ENCODE measurements around the gene KRTAP12-3. TPM values are rescaled to one million over a fixed set of nuclear protein-coding genes. Genes with fewer than 3 reads are reported as not detected.

Gene KRTAP12-3
- polyA plus RNA-seq, 1 of the 3 experiments (the other 2 are of a cell fraction): not detected

DNA sequence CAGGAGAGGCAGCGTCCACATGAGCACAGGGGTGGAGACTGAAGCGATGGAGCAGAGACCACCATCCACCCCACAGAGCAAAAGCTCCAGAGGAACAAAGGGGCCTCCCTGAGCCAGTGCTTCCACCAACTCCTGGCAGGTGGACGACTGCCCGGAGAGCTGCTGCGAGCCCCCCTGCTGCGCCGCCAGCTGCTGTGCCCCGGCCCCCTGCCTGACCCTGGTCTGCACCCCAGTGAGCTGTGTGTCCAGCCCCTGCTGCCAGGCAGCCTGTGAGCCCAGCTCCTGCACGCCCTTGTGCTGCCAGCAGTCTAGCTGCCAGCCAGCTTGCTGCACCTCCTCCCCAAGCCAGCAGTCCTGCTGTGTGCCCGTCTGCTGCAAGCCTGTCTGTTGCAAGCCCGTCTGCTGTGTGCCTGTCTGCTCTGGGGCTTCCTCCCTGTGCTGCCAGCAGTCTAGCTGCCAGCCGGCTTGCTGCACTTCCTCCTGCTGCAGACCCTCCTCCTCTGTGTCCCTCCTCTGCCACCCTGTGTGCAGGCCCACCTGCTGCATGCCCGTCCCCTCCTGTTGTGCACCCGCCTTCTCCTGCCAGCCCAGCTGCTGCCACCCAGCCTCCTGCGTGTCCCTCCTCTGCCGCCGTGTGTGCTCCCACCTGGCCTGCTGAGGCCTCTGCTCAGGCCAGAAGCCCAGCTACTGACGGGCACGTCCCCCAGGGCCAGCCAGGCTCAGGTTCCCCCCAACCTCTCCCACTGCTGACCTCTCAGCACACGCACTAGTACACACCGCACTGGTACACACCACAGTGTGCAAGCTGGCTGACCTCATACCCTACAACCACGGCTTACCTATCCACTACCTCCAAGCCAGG, 44.6 kb downstream of the KRTAP12-3 start (continued):
- TF ChIP-seq, protein P1, sequence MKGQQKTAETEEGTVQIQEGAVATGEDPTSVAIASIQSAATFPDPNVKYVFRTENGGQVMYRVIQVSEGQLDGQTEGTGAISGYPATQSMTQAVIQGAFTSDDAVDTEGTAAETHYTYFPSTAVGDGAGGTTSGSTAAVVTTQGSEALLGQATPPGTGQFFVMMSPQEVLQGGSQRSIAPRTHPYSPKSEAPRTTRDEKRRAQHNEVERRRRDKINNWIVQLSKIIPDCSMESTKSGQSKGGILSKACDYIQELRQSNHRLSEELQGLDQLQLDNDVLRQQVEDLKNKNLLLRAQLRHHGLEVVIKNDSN (IDR thresholded peaks at IDR 0.05; ENCODE audit: borderline replicate concordance, low read depth): no peak

DNA sequence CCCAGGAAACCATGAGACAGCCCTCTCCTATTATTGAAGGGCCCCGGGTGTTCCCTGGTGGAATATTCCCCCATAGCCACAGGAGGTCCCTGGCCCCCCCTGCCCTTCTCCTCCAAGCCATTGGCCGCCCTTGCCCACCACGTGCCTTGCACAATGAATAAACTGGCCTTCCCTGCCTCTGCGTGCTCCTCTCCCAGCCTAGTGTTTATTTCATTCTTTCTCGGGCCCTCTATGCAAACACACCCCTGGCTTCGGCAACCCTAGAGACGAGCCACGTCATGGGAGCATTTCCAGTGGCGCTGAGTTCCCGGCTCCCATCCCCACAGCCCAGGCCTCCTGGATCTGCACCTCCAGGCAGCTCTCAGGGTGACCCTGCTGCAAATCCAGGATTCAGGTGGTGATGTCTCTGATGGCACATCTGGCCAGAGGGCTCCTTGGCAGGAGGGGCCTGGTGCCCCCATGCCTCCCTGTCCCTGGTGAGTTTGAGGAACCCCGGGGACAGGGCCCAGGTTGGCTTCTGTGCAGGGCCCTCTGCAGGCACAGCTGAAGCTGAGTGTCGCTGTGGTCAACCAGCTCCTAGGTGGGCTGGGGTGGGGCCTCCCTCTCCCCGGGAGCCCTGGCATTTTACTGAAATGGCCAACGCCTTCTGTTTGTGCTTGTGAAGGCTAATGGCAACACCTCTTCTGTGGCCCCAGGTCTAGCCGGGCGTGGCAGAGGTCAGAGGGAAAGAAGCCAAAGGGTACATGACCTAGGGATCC, 45.4 kb downstream of the KRTAP12-3 start:
- Histone ChIP-seq H3K27ac (ENCODE audit: low read depth in 2 of 2, low read length in 1 of 2) (no peak overlapping the region), H3K9me2 (no peaks in the 10 kb centered on the region), H3K9me3 (no peaks in the 10 kb centered on the region), H2AFZ (ENCODE audit: low read depth) (no peak overlapping the region), H3K4me2 (no peak overlapping the region), H3F3A (replicated peaks; ENCODE audit: insufficient read depth) (no peaks in the 10 kb centered on the region), H3K79me2 (ENCODE audit: insufficient read depth) (no peaks in the 10 kb centered on the region), H3K36me3 (replicated peaks in 1 of 2; ENCODE audit: control insufficient read depth in 1 of 2, insufficient read depth in 2 of 2, low read length in 1 of 2) (no peaks in the 10 kb centered on the region), H3K4me3 (ENCODE audit: low read depth in 2 of 2, low read length in 1 of 2) (no peak overlapping the region), H3K4me1 (ENCODE audit: control insufficient read depth in 1 of 2, insufficient read depth in 2 of 2, low read depth in 1 of 2, low read length in 1 of 2) (no peaks in the 10 kb centered on the region), H3K27me3 (ENCODE audit: insufficient read depth) (peaks cover 83% of the 10 kb centered on the region), H3K9ac (no peak overlapping the region), H4K20me1 (ENCODE audit: insufficient read depth) (no peaks in the 10 kb centered on the region)
- WGBS (ENCODE audit: low lambda C conversion rate): 10% methylated on average over 12 of the region's 16 CpGs
- CTCF ChIA-PET: no interaction called here
- TF ChIP-seq RCOR1 (IDR thresholded peaks at IDR 0.05; ENCODE audit: low read length): no peak
- no peak for TF ChIP-seq RAD21 (IDR thresholded peaks at IDR 0.05; ENCODE audit: low read length)
- TF ChIP-seq NFIC (IDR thresholded peaks at IDR 0.05; ENCODE audit: borderline replicate concordance): no peak
- TF ChIP-seq EZH2phosphoT487 (IDR thresholded peaks at IDR 0.05; ENCODE audit: borderline replicate concordance, low read depth): no peak
- TF ChIP-seq MEF2A (IDR thresholded peaks at IDR 0.05; ENCODE audit: borderline replicate concordance, low read depth): no peak
- no peak for TF ChIP-seq JUND (IDR thresholded peaks at IDR 0.05)
- no peak for TF ChIP-seq GABPA (IDR thresholded peaks at IDR 0.05; ENCODE audit: low read depth)
- TF ChIP-seq, protein P2, sequence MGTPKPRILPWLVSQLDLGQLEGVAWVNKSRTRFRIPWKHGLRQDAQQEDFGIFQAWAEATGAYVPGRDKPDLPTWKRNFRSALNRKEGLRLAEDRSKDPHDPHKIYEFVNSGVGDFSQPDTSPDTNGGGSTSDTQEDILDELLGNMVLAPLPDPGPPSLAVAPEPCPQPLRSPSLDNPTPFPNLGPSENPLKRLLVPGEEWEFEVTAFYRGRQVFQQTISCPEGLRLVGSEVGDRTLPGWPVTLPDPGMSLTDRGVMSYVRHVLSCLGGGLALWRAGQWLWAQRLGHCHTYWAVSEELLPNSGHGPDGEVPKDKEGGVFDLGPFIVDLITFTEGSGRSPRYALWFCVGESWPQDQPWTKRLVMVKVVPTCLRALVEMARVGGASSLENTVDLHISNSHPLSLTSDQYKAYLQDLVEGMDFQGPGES (IDR thresholded peaks at IDR 0.05; ENCODE audit: low read depth, low read length): no peak
- peak; percentile 18 for DNase-seq
- POLR2A ChIA-PET: no interaction called here

DNA sequence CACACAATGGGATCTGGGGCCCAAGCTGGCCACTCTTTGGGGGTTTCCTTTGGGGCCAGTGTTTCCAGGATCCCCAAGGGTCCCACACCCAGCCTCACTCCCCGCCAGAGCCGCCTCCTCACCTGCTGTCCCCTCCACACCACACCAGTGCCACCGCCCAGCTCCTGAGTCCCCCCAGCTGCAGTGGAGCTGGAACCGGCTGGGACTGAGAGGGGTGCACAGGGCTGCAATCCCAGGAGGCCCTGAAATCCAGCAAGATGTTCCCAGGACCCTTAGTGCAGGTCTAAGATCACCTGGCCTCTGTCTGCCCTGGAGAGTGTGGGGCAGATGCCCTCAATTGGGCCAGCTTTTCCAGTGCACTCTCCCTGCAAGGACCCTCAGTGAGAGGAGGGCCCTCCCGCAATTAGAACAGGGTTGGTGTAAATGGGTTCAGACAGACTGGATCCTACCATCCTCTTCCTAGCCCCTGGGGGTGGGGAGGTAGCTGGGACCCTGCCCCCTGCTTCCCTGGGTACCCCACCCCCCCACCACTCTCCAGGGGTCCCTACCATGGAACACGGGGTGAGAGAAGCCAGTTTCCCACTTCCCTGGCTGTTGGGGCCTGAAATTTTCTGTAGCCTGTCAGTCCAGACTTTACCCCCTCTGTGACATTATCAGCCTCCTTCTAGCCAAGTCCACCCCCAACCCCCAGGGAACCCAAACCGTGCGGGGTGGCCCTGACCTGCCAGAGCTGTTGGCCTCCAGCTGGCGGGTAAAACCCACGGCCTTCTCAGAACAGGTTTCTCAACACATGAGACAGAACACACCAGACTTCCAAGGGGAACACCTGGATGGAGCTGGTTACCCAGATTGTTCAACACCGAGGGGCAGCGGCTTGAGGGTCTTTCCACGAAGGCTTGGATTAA, 46.3 kb downstream of the KRTAP12-3 start:
- no peaks in the 10 kb centered on the region for H3K4me1 ChIP-seq (ENCODE audit: control insufficient read depth in 1 of 2, insufficient read depth in 2 of 2, low read depth in 1 of 2, low read length in 1 of 2)
- H3K4me2 ChIP-seq: no peak overlapping the region
- no peak overlapping the region for H2AFZ ChIP-seq (ENCODE audit: low read depth)
- H3K79me2 ChIP-seq (ENCODE audit: insufficient read depth): no peaks in the 10 kb centered on the region
- POLR2A ChIA-PET: no interaction called here
- no peaks in the 10 kb centered on the region for H3K36me3 ChIP-seq (replicated peaks in 1 of 2; ENCODE audit: control insufficient read depth in 1 of 2, insufficient read depth in 2 of 2, low read length in 1 of 2)
- H3K9me2 ChIP-seq: no peaks in the 10 kb centered on the region
- CTCF ChIA-PET: no interaction called here
- H3K9me3 ChIP-seq: no peaks in the 10 kb centered on the region
- peaks cover 83% of the 10 kb centered on the region for H3K27me3 ChIP-seq (ENCODE audit: insufficient read depth)
- no peak overlapping the region for H3K9ac ChIP-seq
- 22% methylated on average over 5 of the region's 13 CpGs for WGBS (ENCODE audit: low lambda C conversion rate)
- no peak overlapping the region for H3K27ac ChIP-seq (ENCODE audit: low read depth in 2 of 2, low read length in 1 of 2)
- DNase-seq: peak; percentile 14
- no peak overlapping the region for H3K4me3 ChIP-seq (ENCODE audit: low read depth in 2 of 2, low read length in 1 of 2)
- H4K20me1 ChIP-seq (ENCODE audit: insufficient read depth): no peaks in the 10 kb centered on the region
- H3F3A ChIP-seq (replicated peaks; ENCODE audit: insufficient read depth): no peaks in the 10 kb centered on the region
- no peak for TF ChIP-seq MXI1 (IDR thresholded peaks at IDR 0.05; ENCODE audit: low read depth, low read length)
- no peak for TF ChIP-seq RCOR1 (IDR thresholded peaks at IDR 0.05; ENCODE audit: low read length)
- TF ChIP-seq, protein P1 (IDR thresholded peaks at IDR 0.05; ENCODE audit: borderline replicate concordance, low read depth): no peak
- TF ChIP-seq RXRA (IDR thresholded peaks at IDR 0.05; ENCODE audit: borderline replicate concordance, low read depth): no peak
- TF ChIP-seq, protein P3, sequence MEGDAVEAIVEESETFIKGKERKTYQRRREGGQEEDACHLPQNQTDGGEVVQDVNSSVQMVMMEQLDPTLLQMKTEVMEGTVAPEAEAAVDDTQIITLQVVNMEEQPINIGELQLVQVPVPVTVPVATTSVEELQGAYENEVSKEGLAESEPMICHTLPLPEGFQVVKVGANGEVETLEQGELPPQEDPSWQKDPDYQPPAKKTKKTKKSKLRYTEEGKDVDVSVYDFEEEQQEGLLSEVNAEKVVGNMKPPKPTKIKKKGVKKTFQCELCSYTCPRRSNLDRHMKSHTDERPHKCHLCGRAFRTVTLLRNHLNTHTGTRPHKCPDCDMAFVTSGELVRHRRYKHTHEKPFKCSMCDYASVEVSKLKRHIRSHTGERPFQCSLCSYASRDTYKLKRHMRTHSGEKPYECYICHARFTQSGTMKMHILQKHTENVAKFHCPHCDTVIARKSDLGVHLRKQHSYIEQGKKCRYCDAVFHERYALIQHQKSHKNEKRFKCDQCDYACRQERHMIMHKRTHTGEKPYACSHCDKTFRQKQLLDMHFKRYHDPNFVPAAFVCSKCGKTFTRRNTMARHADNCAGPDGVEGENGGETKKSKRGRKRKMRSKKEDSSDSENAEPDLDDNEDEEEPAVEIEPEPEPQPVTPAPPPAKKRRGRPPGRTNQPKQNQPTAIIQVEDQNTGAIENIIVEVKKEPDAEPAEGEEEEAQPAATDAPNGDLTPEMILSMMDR (IDR thresholded peaks at IDR 0.05): no peak
- no peak for TF ChIP-seq RFX5 (IDR thresholded peaks at IDR 0.05; ENCODE audit: low read length)

Data from SK-N-SH (cell line).